ENCODE data around the gene DMD.

Gene DMD

GRCh38 chrX:32451954-32452695 is 759.2 kb downstream of the DMD start:
- no peak for DNase-seq

GRCh38 chrX:32448945-32449344 is 762.4 kb downstream of the DMD start:
- no peak for DNase-seq

- DNase-seq: peak; percentile 13
Observed at GRCh38 chrX:32448320-32448719, 763.0 kb downstream of the DMD start.

- DNase-seq: no peak
Observed at GRCh38 chrX:32447640-32448039, 763.7 kb downstream of the DMD start.

GRCh38 chrX:32443841-32444240 is 767.5 kb downstream of the DMD start:
- no peak for DNase-seq

- DNase-seq: no peak
Observed at GRCh38 chrX:32421266-32421665, 790.1 kb downstream of the DMD start.

- DNase-seq: peak; percentile 1
Observed at GRCh38 chrX:32408389-32408788, 803.0 kb downstream of the DMD start.

GRCh38 chrX:32397562-32398216 is 813.7 kb downstream of the DMD start:
- DNase-seq: no peak

- DNase-seq: no peak
Observed at GRCh38 chrX:32395878-32396277, 815.5 kb downstream of the DMD start.

- DNase-seq: no peak
Observed at GRCh38 chrX:32392655-32393054, 818.7 kb downstream of the DMD start.

- no peak for DNase-seq
Observed at GRCh38 chrX:32370456-32371205, 840.7 kb downstream of the DMD start.

GRCh38 chrX:32293962-32294700 is 917.2 kb downstream of the DMD start:
- no peak for DNase-seq

GRCh38 chrX:32289356-32289755 is 922.0 kb downstream of the DMD start:
- DNase-seq: no peak

GRCh38 chrX:32281853-32282252 is 929.5 kb downstream of the DMD start:
- no peak for DNase-seq

- no peak for DNase-seq
Observed at GRCh38 chrX:32280921-32281320, 930.4 kb downstream of the DMD start.

- no peak for DNase-seq
Observed at GRCh38 chrX:32280489-32280888, 930.9 kb downstream of the DMD start.

- no peak for DNase-seq
Observed at GRCh38 chrX:32276153-32276552, 935.2 kb downstream of the DMD start.

- DNase-seq: no peak
Observed at GRCh38 chrX:32269866-32270265, 941.5 kb downstream of the DMD start.

GRCh38 chrX:32268207-32268606 is 943.1 kb downstream of the DMD start:
- no peak for DNase-seq

GRCh38 chrX:32267796-32268195 is 943.6 kb downstream of the DMD start:
- no peak for DNase-seq

GRCh38 chrX:32246675-32247074 is 964.7 kb downstream of the DMD start:
- DNase-seq: peak; percentile 1

GRCh38 chrX:32195611-32196010 is 1015.7 kb downstream of the DMD start:
- no peak for DNase-seq

GRCh38 chrX:32191316-32191715 is 1020.0 kb downstream of the DMD start:
- no peak for DNase-seq
